ENCODE results near the gene EXOC6B. TPM values are rescaled to one million over a fixed set of nuclear protein-coding genes. Genes with fewer than 3 reads are reported as not detected.
"Not testable (repeated sequence)": the region's sequence is repeated elsewhere in the genome, so short reads cannot be mapped to it uniquely, and the experiment has no call there.

The EXOC6B gene
- total RNA-seq, 1 donor from 2014 or later, result 32.4 TPM

DNA sequence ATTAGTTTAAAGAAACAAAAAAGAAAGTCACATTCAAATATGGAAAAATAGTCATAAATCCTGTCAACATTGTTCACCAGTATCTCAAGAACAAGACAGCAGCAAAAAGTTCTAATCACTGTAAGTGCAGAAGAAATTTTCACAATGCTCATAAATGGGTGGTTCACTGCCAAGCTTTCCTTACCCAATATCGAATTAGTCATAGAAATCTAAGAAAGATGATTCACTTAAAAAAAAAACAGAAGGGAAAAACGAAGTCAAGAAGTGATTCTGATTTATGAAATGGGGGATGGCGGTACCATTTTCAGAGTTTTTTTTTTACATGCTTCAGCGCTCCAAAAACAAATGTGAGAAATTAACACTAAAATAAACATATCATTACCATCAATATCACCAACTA lies 156.7 kb downstream of the EXOC6B start:
- Histone ChIP-seq H3K27ac (no peak overlapping the region), H3K36me3 (peaks cover 0 to 4% of the 10 kb centered on the region in 2 donors), H3K9me3 (peaks cover 4 to 41% of the 10 kb centered on the region in 2 donors), H3K4me1 (no peaks in the 10 kb centered on the region), H3K27me3 (no peaks in the 10 kb centered on the region), H3K4me3 (no peak overlapping the region)
- DNase-seq (ENCODE audit: low spot score in 2 of 2), result no peak
- intact Hi-C loops (cut with DNase I), result no loop called here
- TF ChIP-seq CTCF (IDR thresholded peaks at IDR 0.05), result no peak

GRCh38 chr2:72668647-72669046 lies 157.2 kb downstream of the EXOC6B start:
- no peak for TF ChIP-seq CTCF (IDR thresholded peaks at IDR 0.05)
- Histone ChIP-seq H3K9me3 (peaks cover 4 to 45% of the 10 kb centered on the region in 2 donors), H3K4me3 (no peak overlapping the region), H3K4me1 (no peaks in the 10 kb centered on the region), H3K27ac (no peak overlapping the region), H3K36me3 (peaks cover 0 to 4% of the 10 kb centered on the region in 2 donors), H3K27me3 (no peaks in the 10 kb centered on the region)
- no peak for DNase-seq (ENCODE audit: low spot score in 2 of 2)
- intact Hi-C loops (cut with DNase I), result no loop called here

GRCh38 chr2:72665448-72665847 lies 160.4 kb downstream of the EXOC6B start:
- Histone ChIP-seq H3K27me3 (no peaks in the 10 kb centered on the region), H3K9me3 (peaks cover 4 to 45% of the 10 kb centered on the region in 2 donors), H3K27ac (no peak overlapping the region), H3K4me3 (no peak overlapping the region), H3K36me3 (peaks cover 0 to 4% of the 10 kb centered on the region in 2 donors), H3K4me1 (no peaks in the 10 kb centered on the region)
- DNase-seq (ENCODE audit: low spot score in 2 of 2), result no peak
- intact Hi-C loops (cut with DNase I), result no loop called here
- TF ChIP-seq CTCF (IDR thresholded peaks at IDR 0.05), result no peak

DNA sequence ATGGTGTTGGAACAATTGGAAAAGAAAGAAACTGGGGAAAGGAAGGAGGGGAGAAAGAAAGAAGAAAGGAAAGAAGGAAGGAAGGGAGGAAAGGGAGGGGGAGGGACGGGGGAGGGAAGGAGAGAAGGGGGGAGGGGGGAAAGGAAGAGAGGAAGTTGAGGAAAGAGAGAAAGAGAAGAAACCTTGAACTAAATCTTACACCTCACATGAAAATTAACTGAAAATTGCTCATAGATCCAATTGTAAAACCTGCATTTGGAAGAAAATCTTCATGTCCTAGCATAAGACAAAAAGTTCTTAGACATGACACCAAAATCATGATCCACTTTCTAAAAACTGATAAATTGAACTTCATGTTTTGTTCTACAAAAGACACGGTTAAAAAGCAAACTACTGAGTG lies 163.8 kb downstream of the EXOC6B start:
- H3K9me3 ChIP-seq, result peaks cover 0 to 31% of the 10 kb centered on the region in 2 donors
- H3K27me3 ChIP-seq, result no peaks in the 10 kb centered on the region
- no peak overlapping the region for H3K27ac ChIP-seq
- intact Hi-C loops (cut with DNase I), result no loop called here
- no peak overlapping the region for H3K4me3 ChIP-seq
- TF ChIP-seq CTCF (IDR thresholded peaks at IDR 0.05), result no peak
- no peaks in the 10 kb centered on the region for H3K4me1 ChIP-seq
- no peak for DNase-seq (ENCODE audit: low spot score in 2 of 2)
- H3K36me3 ChIP-seq, result no peaks in the 10 kb centered on the region

- no peak for TF ChIP-seq CTCF (IDR thresholded peaks at IDR 0.05)
- no peaks in the 10 kb centered on the region for H3K27me3 ChIP-seq
- H3K4me1 ChIP-seq, result no peaks in the 10 kb centered on the region
- no peaks in the 10 kb centered on the region for H3K36me3 ChIP-seq
- DNase-seq (ENCODE audit: low spot score in 2 of 2), result no peak
- no peak overlapping the region for H3K4me3 ChIP-seq
- H3K27ac ChIP-seq, result no peak overlapping the region
- intact Hi-C loops (cut with DNase I), result no loop called here
- peaks cover 0 to 14% of the 10 kb centered on the region in 2 donors for H3K9me3 ChIP-seq
These were observed 176.0 kb downstream of the EXOC6B start for GRCh38 chr2:72649810-72650209.

DNA sequence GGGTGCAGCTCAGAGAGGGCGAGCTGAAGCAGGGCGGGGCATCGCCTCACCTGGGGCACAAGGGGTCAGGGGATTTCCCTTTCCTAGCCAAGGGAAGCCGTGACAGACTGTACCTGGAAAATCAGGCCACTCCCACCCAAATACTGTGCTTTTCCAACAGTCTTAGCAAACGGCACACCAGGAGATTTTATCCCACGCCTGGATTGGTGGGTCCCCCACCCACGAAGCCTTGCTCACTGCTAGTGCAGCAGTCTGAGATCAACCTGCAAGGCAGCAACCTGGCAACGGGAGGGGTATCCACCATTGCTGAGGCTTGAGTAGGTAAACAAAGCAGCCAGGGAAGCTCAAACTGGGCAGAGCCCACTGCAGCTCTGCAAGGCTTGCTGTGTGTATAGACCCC lies 184.6 kb downstream of the EXOC6B start:
- H3K4me3 ChIP-seq; DNase-seq (ENCODE audit: low spot score in 2 of 2): not testable (repeated sequence)
- H3K9me3 ChIP-seq, result peaks cover 0 to 18% of the 10 kb centered on the region in 2 donors

More for the DNA sequence above, 184.6 kb downstream of the EXOC6B start:
- H3K4me1 ChIP-seq; H3K36me3 ChIP-seq; H3K27ac ChIP-seq; H3K27me3 ChIP-seq; intact Hi-C loops (cut with DNase I): not testable (repeated sequence)
